Liver (tissue), 3 donors: ENCODE results near the gene SNRPA.

Experiments
- GABPA ChIP-seq, 2 donors: IDR thresholded peaks in 1 of 2; conservative IDR thresholded peaks in 1 of 2; 2 replicates each; pipeline ENCODE4 v1.6.1; 2016; ENCODE audit warnings: antibody characterized with exemption in 2 of 2, mild to moderate bottlenecking in 1 of 2, moderate library complexity in 1 of 2
- JUND ChIP-seq, 2 donors: IDR thresholded peaks; 2 replicates each; pipeline ENCODE4 v1.6.1; 2016; ENCODE audit warnings: antibody characterized with exemption in 2 of 2
- RAD21 ChIP-seq, 2 donors: IDR thresholded peaks; 2 replicates each; pipeline ENCODE4 v1.6.1; 2016; ENCODE audit warnings: antibody characterized with exemption in 2 of 2, mild to moderate bottlenecking in 2 of 2
- SP1 ChIP-seq: IDR thresholded peaks from 2 replicates; pipeline ENCODE4 v1.6.1; 2018; ENCODE audit warnings: antibody characterized with exemption, mild to moderate bottlenecking
- YY1 ChIP-seq: IDR thresholded peaks from 2 replicates; pipeline ENCODE4 v1.6.1; 2016; ENCODE audit warnings: antibody characterized with exemption, mild to moderate bottlenecking
- TF ChIP-seq, protein P1 (sequence below): fragments of 150-350 bp; IDR thresholded peaks from 2 replicates; pipeline ENCODE4 v1.5.1; 2017; ENCODE audit warnings: improper control_type of control experiment, low read depth, low read length; ENCODE audit not compliant: missing input control
- donor health status: healthy.
- donor health status: healthy.

DNA sequence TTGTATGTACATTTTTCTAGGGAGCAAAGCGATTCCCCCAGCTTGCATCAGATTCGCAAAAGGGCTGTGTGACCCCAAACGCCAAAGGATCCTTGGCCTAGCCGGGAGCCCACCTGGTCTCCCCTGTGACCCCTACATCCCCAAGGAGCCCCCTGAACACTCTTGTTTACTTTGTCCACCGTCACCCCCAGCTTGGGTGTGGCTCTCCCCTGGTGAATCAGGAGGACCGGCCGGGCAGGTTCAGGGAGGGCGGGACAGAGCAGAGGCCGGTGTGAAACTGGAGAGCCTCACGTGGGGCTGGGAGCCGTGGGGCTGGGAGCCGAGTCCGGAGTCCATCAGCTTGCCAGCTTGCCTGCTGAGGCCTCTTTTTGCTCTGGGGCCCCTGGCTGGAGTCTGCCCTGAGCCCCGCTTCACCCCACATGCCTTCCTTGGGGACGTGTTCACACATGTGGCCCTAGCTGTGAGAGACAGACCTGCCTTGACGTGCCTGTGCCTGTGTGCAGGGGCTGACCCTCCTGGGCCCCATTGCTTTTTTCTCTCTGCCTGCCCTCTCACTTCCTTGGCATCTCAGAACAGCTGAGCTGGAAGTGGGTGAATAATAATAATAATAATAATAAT is 32.1 kb upstream of the SNRPA start:
- peak; percentile 67 for TF ChIP-seq SP1
- TF ChIP-seq, protein P1, sequence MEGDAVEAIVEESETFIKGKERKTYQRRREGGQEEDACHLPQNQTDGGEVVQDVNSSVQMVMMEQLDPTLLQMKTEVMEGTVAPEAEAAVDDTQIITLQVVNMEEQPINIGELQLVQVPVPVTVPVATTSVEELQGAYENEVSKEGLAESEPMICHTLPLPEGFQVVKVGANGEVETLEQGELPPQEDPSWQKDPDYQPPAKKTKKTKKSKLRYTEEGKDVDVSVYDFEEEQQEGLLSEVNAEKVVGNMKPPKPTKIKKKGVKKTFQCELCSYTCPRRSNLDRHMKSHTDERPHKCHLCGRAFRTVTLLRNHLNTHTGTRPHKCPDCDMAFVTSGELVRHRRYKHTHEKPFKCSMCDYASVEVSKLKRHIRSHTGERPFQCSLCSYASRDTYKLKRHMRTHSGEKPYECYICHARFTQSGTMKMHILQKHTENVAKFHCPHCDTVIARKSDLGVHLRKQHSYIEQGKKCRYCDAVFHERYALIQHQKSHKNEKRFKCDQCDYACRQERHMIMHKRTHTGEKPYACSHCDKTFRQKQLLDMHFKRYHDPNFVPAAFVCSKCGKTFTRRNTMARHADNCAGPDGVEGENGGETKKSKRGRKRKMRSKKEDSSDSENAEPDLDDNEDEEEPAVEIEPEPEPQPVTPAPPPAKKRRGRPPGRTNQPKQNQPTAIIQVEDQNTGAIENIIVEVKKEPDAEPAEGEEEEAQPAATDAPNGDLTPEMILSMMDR: no peak
- peak; percentile 16 to 43 for TF ChIP-seq RAD21 (IDR thresholded peaks at IDR 0.05)
- no peak for TF ChIP-seq JUND (IDR thresholded peaks at IDR 0.05)
- TF ChIP-seq YY1: peak; percentile 54
- TF ChIP-seq GABPA (IDR thresholded peaks at IDR 0.05 in 1 of 2, conservative IDR thresholded peaks at IDR 0.05 in 1 of 2): peak in 1 of 2 donors; percentile 67
